ENCODE measurements around the gene DIS3L2.

The DIS3L2 gene

GRCh38 chr2:232280341-232280740, 318.8 kb downstream of the DIS3L2 start:
- DNase-seq, result no peak

- no peak for DNase-seq
Measured at GRCh38 chr2:232281858-232282507, 320.5 kb downstream of the DIS3L2 start.

GRCh38 chr2:232282508-232283055, 321.1 kb downstream of the DIS3L2 start:
- no peak for DNase-seq

GRCh38 chr2:232286001-232286868, 324.7 kb downstream of the DIS3L2 start:
- DNase-seq, result no peak

- DNase-seq, result no peak
Measured at GRCh38 chr2:232287316-232287715, 325.8 kb downstream of the DIS3L2 start.

- no peak for DNase-seq
Measured at GRCh38 chr2:232288489-232289030, 327.0 kb downstream of the DIS3L2 start.

GRCh38 chr2:232290668-232291067, 329.2 kb downstream of the DIS3L2 start:
- DNase-seq, result no peak

- DNase-seq, result no peak
Measured at GRCh38 chr2:232291343-232291742, 329.8 kb downstream of the DIS3L2 start.

- DNase-seq, result peak; percentile 25 to 32
Measured at GRCh38 chr2:232292395-232293154, 331.1 kb downstream of the DIS3L2 start.

- DNase-seq, result no peak
Measured at GRCh38 chr2:232293191-232293590, 331.7 kb downstream of the DIS3L2 start.

GRCh38 chr2:232295971-232296370, 334.5 kb downstream of the DIS3L2 start:
- no peak for DNase-seq

GRCh38 chr2:232296776-232297525, 335.4 kb downstream of the DIS3L2 start:
- no peak for DNase-seq

- DNase-seq, result no peak
Measured at GRCh38 chr2:232299084-232299483, 337.6 kb downstream of the DIS3L2 start.

GRCh38 chr2:232299927-232300674, 338.6 kb downstream of the DIS3L2 start:
- no peak for DNase-seq

GRCh38 chr2:232300894-232301387, 339.4 kb downstream of the DIS3L2 start:
- no peak for DNase-seq

- no peak for DNase-seq
Measured at GRCh38 chr2:232304236-232304635, 342.7 kb downstream of the DIS3L2 start.

GRCh38 chr2:232306741-232307305, 345.3 kb downstream of the DIS3L2 start:
- DNase-seq, result no peak

GRCh38 chr2:232307854-232308253, 346.3 kb downstream of the DIS3L2 start:
- no peak for DNase-seq

GRCh38 chr2:232308986-232309385, 347.5 kb downstream of the DIS3L2 start:
- no peak for DNase-seq

- no peak for DNase-seq
Measured at GRCh38 chr2:232309592-232309991, 348.1 kb downstream of the DIS3L2 start.

- no peak for DNase-seq
Measured at GRCh38 chr2:232310121-232310520, 348.6 kb downstream of the DIS3L2 start.
